ENCODE measurements around the gene ADAMTS18.

- no peak for TF ChIP-seq CTCF (IDR thresholded peaks at IDR 0.05; ENCODE audit: extremely low read depth in 1 of 2, insufficient read depth in 1 of 2, low read depth in 1 of 2, low read length in 2 of 2)
- TF ChIP-seq EZH2 (IDR thresholded peaks at IDR 0.05; ENCODE audit: borderline replicate concordance, low read depth, low read length, severe bottlenecking), result no peak
- TF ChIP-seq POLR2AphosphoS5 (IDR thresholded peaks at IDR 0.05; ENCODE audit: insufficient read depth, low read depth, low read length), result no peak
- TF ChIP-seq POLR2A (IDR thresholded peaks at IDR 0.05; ENCODE audit: low read depth, low read length), result no peak
- TF ChIP-seq FOS (IDR thresholded peaks at IDR 0.05; ENCODE audit: borderline replicate concordance, insufficient read depth, low read length), result no peak
- TF ChIP-seq MAX (IDR thresholded peaks at IDR 0.05; ENCODE audit: insufficient read depth, insufficient read length), result no peak
- no peak for TF ChIP-seq MYC (IDR thresholded peaks at IDR 0.05; ENCODE audit: low read depth, low read length)
- TF ChIP-seq JUN (IDR thresholded peaks at IDR 0.05; ENCODE audit: borderline replicate concordance, insufficient read depth, insufficient read length, low read depth), result no peak
Observed at GRCh38 chr16:77383606-77384187, 51.1 kb downstream of the ADAMTS18 start.
